ENCODE measurements around the gene ANXA11.

GRCh38 chr10:80176526-80176925 lies 28.8 kb downstream of the ANXA11 start:
- TF ChIP-seq CTCF (IDR thresholded peaks at IDR 0.05) (no peak), POLR2A (IDR thresholded peaks at IDR 0.05) (no peak), POLR2AphosphoS5 (IDR thresholded peaks at IDR 0.05) (no peak), EP300 (IDR thresholded peaks at IDR 0.05; ENCODE audit: low read depth) (no peak)
